GM12874 (cell line): ENCODE data around the gene SLC25A36.

Source experiments
- TF ChIP-seq, protein P1 (sequence below): IDR thresholded peaks from 2 replicates; pipeline ENCODE4 v1.5.1; 2011; ENCODE audit warnings: low read depth, mild to moderate bottlenecking, control low read depth, low read length, moderate library complexity; ENCODE audit not compliant: insufficient read depth

Gene SLC25A36

DNA sequence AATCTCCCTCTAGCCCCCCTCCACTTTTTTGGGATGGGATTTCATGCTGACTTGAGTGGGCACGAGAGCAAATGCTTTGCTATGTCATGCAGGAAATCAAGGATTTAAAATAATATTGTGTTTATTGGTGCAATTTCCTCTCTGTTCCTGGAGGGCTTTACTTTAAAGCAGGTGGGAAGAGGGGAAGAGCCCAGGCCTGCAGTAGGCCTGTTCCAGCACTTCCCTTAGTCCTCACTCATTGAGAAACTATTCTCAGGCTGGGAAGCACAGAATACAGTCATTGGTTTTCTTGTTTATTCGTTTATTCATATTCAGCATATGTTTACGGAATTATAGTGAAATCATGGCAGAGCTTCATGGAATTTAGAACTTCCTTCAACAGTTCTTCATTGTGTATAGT, 67.9 kb downstream of the SLC25A36 start:
- TF ChIP-seq, protein P1, sequence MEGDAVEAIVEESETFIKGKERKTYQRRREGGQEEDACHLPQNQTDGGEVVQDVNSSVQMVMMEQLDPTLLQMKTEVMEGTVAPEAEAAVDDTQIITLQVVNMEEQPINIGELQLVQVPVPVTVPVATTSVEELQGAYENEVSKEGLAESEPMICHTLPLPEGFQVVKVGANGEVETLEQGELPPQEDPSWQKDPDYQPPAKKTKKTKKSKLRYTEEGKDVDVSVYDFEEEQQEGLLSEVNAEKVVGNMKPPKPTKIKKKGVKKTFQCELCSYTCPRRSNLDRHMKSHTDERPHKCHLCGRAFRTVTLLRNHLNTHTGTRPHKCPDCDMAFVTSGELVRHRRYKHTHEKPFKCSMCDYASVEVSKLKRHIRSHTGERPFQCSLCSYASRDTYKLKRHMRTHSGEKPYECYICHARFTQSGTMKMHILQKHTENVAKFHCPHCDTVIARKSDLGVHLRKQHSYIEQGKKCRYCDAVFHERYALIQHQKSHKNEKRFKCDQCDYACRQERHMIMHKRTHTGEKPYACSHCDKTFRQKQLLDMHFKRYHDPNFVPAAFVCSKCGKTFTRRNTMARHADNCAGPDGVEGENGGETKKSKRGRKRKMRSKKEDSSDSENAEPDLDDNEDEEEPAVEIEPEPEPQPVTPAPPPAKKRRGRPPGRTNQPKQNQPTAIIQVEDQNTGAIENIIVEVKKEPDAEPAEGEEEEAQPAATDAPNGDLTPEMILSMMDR: no peak

DNA sequence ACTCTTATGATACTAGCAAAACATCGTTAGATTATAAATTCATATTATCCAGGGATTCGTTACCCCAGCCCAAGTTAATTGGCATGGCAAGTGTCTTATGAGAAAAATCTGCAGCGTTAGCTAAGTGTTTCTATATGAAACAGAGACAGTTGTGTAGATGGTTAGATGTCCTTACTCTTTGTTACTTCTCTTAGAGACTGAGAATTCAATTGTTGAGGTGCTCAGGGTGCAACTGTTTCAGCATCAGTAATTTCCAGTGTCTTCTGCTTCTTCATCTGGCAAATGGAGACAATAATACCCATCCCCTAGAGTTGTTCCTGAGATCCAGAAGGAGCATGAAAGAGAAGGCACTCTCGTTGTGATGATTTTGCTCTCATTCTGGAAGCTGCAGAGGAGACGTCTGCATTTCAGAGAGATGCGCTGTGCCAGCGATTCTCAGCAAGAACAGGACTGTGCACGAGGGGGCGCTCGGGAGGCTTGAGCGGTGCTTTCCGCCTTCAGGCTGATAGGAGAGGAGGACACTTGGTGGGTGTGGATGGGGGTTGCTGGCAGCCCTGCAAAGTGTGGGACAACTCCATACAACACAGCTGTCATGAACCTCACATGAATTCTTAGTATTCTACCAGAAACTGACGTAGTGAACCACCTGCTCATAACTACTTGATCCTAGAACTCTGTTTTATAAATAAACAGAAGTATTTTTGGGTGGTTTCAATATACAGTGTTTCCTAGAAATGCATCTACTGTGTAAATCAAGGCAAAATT, 69.8 kb downstream of the SLC25A36 start:
- TF ChIP-seq, protein P1: peak; percentile 91

DNA sequence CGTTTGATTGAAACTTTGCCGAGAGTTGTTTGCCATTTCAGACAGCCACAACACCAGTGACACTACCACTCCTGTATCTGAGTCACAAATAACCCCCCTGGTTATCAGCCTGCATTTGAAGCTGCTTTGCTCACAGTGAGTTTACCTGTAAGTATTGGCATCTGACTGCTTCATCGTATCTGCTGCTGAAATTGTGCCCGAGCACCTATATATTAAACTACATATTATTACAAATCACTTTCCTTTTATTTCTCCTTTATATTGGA, 70.3 kb downstream of the SLC25A36 start:
- TF ChIP-seq, protein P1: no peak

DNA sequence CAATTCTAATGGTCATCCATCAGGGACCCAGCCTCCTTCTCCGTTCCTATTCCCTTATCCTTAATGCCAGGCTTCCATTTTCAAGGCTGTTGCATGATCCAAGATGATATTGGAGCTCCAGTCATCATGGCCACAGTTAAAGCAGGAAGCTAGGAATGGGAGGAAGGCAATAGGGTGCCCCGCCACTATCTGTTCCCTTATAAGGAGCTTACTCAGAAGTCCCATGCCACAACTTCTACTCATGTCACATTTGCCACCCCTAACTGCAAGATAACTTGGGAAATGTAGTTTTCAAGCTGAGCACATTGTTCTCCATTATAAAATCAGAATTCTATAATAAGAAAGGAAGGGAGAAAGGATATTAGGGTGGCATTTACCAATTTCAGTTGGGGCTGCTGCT, 70.9 kb downstream of the SLC25A36 start:
- TF ChIP-seq, protein P1: no peak

DNA sequence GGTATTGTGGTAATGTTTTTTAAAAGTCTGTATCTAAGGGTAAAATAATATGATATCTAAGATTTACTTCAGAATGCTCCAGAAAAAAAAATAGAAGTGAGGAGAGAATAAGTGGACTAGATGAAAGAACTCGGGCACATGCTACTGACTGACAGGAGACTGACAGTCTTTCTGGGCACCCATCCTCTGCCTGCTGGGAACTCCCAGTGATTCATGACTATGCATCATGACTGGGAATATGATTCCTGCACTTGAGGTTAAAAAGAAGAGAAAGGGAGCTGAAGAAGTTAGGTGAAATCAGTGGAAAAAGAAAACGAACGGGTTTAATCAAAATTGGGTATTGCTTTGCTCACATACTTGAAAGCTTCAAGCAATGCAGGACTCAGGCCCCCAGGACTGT, 73.8 kb downstream of the SLC25A36 start:
- TF ChIP-seq, protein P1: no peak

DNA sequence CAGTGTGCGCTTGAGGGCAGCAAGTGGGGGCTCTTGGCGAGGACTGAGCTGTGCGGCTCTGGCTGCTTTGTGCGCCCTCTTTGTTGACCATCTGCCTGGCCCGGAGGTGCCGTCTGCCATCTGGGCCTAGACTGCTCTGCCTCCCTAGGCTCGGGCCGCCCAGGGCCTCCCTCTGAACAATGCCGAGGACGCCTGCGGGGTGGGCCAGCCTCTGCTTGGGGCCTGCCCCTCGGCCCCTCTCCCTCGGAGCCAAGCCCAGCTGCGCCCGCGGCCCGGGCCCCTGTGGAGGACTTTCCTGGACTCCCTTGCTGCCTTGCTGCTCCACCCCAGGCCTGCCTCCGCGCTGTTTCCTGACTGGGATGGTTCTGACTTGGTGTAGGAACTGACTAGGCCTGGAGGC, 77.6 kb downstream of the SLC25A36 start:
- TF ChIP-seq, protein P1: no peak

DNA sequence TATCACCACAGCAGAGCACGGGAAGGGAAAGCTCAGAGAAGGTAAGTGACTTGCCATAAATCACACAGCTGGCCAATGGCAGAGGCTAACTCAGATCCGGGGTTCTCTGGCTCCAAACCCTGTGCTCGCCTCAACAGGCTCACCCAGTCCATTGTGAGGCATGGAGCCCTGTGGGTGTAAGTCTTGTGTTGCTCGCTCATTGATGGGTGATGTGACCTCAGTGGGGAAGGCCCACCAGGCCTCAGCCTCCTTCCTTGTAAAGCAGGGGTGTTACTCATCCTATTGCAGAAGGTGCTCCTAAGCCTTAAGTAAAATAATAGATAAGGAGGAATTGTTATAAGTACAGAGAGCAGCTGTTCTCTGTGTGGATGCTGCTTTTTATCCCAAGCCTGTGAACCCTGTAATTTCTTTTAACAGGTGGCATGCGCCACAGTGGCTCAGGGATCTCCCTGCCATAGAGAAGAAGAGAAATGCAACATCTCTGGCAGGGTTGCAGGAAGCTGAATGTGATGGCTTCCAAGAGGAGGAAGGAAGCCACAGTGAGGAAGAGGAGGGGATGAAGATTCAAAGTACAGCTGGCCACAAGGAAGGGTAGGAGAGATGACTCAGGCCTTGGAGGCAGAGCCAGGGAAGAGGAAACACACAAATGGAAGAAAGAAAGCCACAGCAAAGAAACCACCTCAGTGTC, 78.7 kb downstream of the SLC25A36 start:
- TF ChIP-seq, protein P1: no peak
